ENCODE results near the gene MAP2K3. TPM values are rescaled to one million over a fixed set of nuclear protein-coding genes. Genes with fewer than 3 reads are reported as not detected.

MAP2K3 gene
- total and polyA plus RNA-seq, 2 of the 8 experiments (the other 6 are each of a cell fraction or from before 2014, with no cell fraction given): 16.9 to 33.5 TPM

- Histone ChIP-seq H3K36me3 (ENCODE audit: control insufficient read depth in 2 of 4, insufficient read depth in 4 of 4, low read length in 3 of 4) (no peaks in the 10 kb centered on the region), H3K4me2 (ENCODE audit: insufficient read depth in 1 of 2, low read depth in 2 of 2, low read length in 2 of 2) (no peak overlapping the region), H3K4ac (replicated peaks; ENCODE audit: insufficient read length, low read depth, low read length) (no peak overlapping the region), H3K23me2 (ENCODE audit: low read depth, low read length) (peaks cover 12% of the 10 kb centered on the region; the same call in 1 of the 2 replicates), H3K23ac (ENCODE audit: insufficient read length) (no peak overlapping the region), H2BK5ac (ENCODE audit: low read depth, low read length) (no peak overlapping the region), H4K5ac (ENCODE audit: insufficient read length, low read depth, low read length) (no peak overlapping the region), H3K79me2 (ENCODE audit: control insufficient read depth in 1 of 2, insufficient read depth in 2 of 2, low read length in 2 of 2) (no peaks in the 10 kb centered on the region), H2BK20ac (ENCODE audit: low read length) (no peak overlapping the region), H3K4me3 (ENCODE audit: extremely low read depth in 1 of 4, insufficient read depth in 2 of 4, low read depth in 3 of 4, low read length in 4 of 4) (no peak overlapping the region), H4K20me1 (replicated peaks in 1 of 2; ENCODE audit: control insufficient read depth in 1 of 2, insufficient read depth in 2 of 2, low read length in 2 of 2) (no peaks in the 10 kb centered on the region), H4K8ac (ENCODE audit: extremely low read depth, insufficient read depth, low read length) (no peak overlapping the region; the same call in 1 of the 2 replicates), H2BK120ac (replicated peaks; ENCODE audit: low read depth, low read length) (no peak overlapping the region), H2BK15ac (ENCODE audit: low read length) (no peak overlapping the region), H3K9me3 (ENCODE audit: insufficient read depth in 2 of 2, low read depth in 1 of 2, low read length in 1 of 2) (no peaks in the 10 kb centered on the region), H2BK12ac (ENCODE audit: low read depth, low read length) (no peak overlapping the region), H3K27me3 (replicated peaks in 1 of 4; ENCODE audit: control insufficient read depth in 3 of 4, extremely low read depth in 1 of 4, insufficient read depth in 3 of 4, low read length in 3 of 4) (no peaks in the 10 kb centered on the region; a peak in 3 of 7 replicates), H3K56ac (replicated peaks; ENCODE audit: insufficient read length, low read depth, low read length) (no peak overlapping the region), H3K18ac (ENCODE audit: extremely low read depth, low read length) (no peak overlapping the region), H3K9ac (replicated peaks in 1 of 4; ENCODE audit: extremely low read depth in 1 of 4, low read depth in 3 of 4, low read length in 3 of 4) (no peak overlapping the region), H3K27ac (ENCODE audit: low read depth, low read length) (no peak overlapping the region), H4K91ac (replicated peaks; ENCODE audit: insufficient read length, low read length) (no peak overlapping the region), H3K14ac (ENCODE audit: insufficient read length) (no peak overlapping the region), H3K79me1 (ENCODE audit: low read depth, low read length) (no peaks in the 10 kb centered on the region; the same call in 1 of the 2 replicates), H2AFZ (ENCODE audit: low read length) (no peak overlapping the region), H3K4me1 (replicated peaks in 1 of 4; ENCODE audit: control insufficient read depth in 3 of 4, insufficient read depth in 4 of 4, low read length in 3 of 4) (peaks cover 0 to 19% (median 6%) of the 10 kb centered on the region in 4 experiments; a peak in 6 of 7 replicates), H2AK5ac (ENCODE audit: low read depth, low read length) (no peak overlapping the region)
- no peak for FAIRE-seq
- no peak for TF ChIP-seq SIX5 (IDR thresholded peaks at IDR 0.05; ENCODE audit: low read depth, low read length)
- TF ChIP-seq JUN (IDR thresholded peaks at IDR 0.05; ENCODE audit: low read depth, low read length): no peak
- TF ChIP-seq KDM1A (IDR thresholded peaks at IDR 0.05; ENCODE audit: borderline replicate concordance, low read length): no peak
- no peak for TF ChIP-seq NRF1 (IDR thresholded peaks at IDR 0.05; ENCODE audit: low read depth, low read length)
- TF ChIP-seq, protein P1, sequence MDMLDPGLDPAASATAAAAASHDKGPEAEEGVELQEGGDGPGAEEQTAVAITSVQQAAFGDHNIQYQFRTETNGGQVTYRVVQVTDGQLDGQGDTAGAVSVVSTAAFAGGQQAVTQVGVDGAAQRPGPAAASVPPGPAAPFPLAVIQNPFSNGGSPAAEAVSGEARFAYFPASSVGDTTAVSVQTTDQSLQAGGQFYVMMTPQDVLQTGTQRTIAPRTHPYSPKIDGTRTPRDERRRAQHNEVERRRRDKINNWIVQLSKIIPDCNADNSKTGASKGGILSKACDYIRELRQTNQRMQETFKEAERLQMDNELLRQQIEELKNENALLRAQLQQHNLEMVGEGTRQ (IDR thresholded peaks at IDR 0.05; ENCODE audit: low read length): no peak
- no peak for TF ChIP-seq RBBP5 (IDR thresholded peaks at IDR 0.05; ENCODE audit: borderline replicate concordance, low read depth, low read length)
- TF ChIP-seq CREB1 (IDR thresholded peaks at IDR 0.05): no peak
- no peak for TF ChIP-seq ZNF274 (IDR thresholded peaks at IDR 0.05; ENCODE audit: borderline replicate concordance, extremely low read depth, low read length)
- no peak for TF ChIP-seq RFX5 (IDR thresholded peaks at IDR 0.05; ENCODE audit: borderline replicate concordance, low read depth, low read length)
- no peak for TF ChIP-seq PHF8 (conservative IDR thresholded peaks at IDR 0.05; ENCODE audit: low read depth, low read length)
- TF ChIP-seq KDM5A (IDR thresholded peaks at IDR 0.05; ENCODE audit: low read length): no peak
- ChIA-PET CTCF (ENCODE audit: partially characterized antibody) (interaction anchor here (1.6 kb wide), 1 partner anchor 19 kb away, joined by 6 read pairs; the partner anchor contains the start of gene KCNJ12), POLR2A (ENCODE audit: partially characterized antibody) (interaction anchor here (1.2 kb wide), 1 partner anchor 16 kb away, joined by 4 read pairs; no protein-coding TSS in a partner anchor)
- 94% methylated on average over 5 of the region's 5 CpGs; no CpG with 5 or more reads in 1 of the 2 experiments for WGBS, 2 experiments (ENCODE audit: extremely low coverage in 1 of 2, insufficient coverage in 1 of 2, insufficient read length in 1 of 2, insufficient replicate concordance in 2 of 2, low coverage in 1 of 2, low lambda C conversion rate in 2 of 2, missing lambda C conversion rate in 1 of 2)
- no peak for DNase-seq (ENCODE audit: low read depth in 1 of 2, low spot score in 2 of 2)
Observed at GRCh38 chr17:21357281-21357680, 72.8 kb downstream of the MAP2K3 start.
